HepG2 (cell line): ENCODE results near the gene PRM3. TPM values are rescaled to one million over a fixed set of nuclear protein-coding genes. Genes with fewer than 3 reads are reported as not detected.

Experiments used
- ATF7-NPFF ChIP-seq: sonication (generic); formaldehyde crosslinking; IDR thresholded peaks from 2 replicates; pipeline ENCODE4 v1.8.1; 2023; ENCODE audit warnings: mild to moderate bottlenecking, low read depth, missing genetic modification reagents, moderate library complexity
- DMTF1 ChIP-seq: sonication (generic); formaldehyde crosslinking; IDR thresholded peaks from 2 replicates; pipeline ENCODE4 v1.4.0; 2020; ENCODE audit warnings: mild to moderate bottlenecking, missing genetic modification reagents
- FOXA3 ChIP-seq: IDR thresholded peaks from 2 replicates; pipeline ENCODE4 v1.6.1; 2016; ENCODE audit warnings: missing genetic modification reagents, missing compliant biosample characterization
- GLI4 ChIP-seq: sonication (generic); formaldehyde crosslinking; IDR thresholded peaks from 2 replicates; pipeline ENCODE4 v1.5.1; 2020; ENCODE audit warnings: missing genetic modification reagents, mild to moderate bottlenecking, moderate library complexity, borderline replicate concordance
- HNRNPH1 ChIP-seq: fragments of 200-400 bp; formaldehyde crosslinking; optimal IDR thresholded peaks from 2 replicates; pipeline ENCODE3; 2017; ENCODE audit warnings: mild to moderate bottlenecking, low read depth, low read length
- KLF15 ChIP-seq: sonication (generic); formaldehyde crosslinking; IDR thresholded peaks from 2 replicates; pipeline ENCODE4 v1.8.1; 2023; ENCODE audit warnings: borderline replicate concordance, mild to moderate bottlenecking, inconsistent platforms, missing genetic modification reagents, mixed read lengths
- LCORL ChIP-seq, 2 experiments: fragments of 450-650 bp in 1 of 2; sonication (generic) in 1 of 2; formaldehyde crosslinking in 1 of 2; IDR thresholded peaks; 2 replicates each; pipeline versions ENCODE4 v1.5.0 to v1.6.1; 2017 to 2020; ENCODE audit warnings: antibody characterized with exemption in 1 of 2, missing genetic modification reagents in 1 of 2
- MYPOP ChIP-seq: sonication (generic); formaldehyde crosslinking; IDR thresholded peaks from 2 replicates; pipeline ENCODE4 v1.8.1; 2023; ENCODE audit warnings: mild to moderate bottlenecking, moderate library complexity, missing genetic modification reagents
- RAD21 ChIP-seq: fragments of 450-650 bp; formaldehyde crosslinking; IDR thresholded peaks from 2 replicates; pipeline ENCODE4 v1.5.0; 2020; ENCODE audit warnings: mild to moderate bottlenecking
- SALL1 ChIP-seq: sonication (generic); formaldehyde crosslinking; IDR thresholded peaks from 2 replicates; pipeline ENCODE4 v1.8.0; 2022; ENCODE audit warnings: mild to moderate bottlenecking, missing genetic modification reagents
- ZBTB40 ChIP-seq, 2 experiments: fragments of 450-650 bp in 1 of 2; sonication (generic) in 1 of 2; formaldehyde crosslinking in 1 of 2; IDR thresholded peaks; 2 replicates each; pipeline versions ENCODE4 v1.6.1 to v1.8.0; 2016 to 2022; ENCODE audit warnings: antibody characterized with exemption in 1 of 2, mild to moderate bottlenecking in 1 of 2, missing genetic modification reagents in 1 of 2
- ZIK1 ChIP-seq: sonication (generic); formaldehyde crosslinking; IDR thresholded peaks from 2 replicates; pipeline ENCODE4 v1.5.0; 2020; ENCODE audit warnings: mild to moderate bottlenecking, low read depth, missing genetic modification reagents, borderline replicate concordance
- ZNF225 ChIP-seq: sonication (generic); formaldehyde crosslinking; IDR thresholded peaks from 2 replicates; pipeline ENCODE4 v1.4.0; 2020; ENCODE audit warnings: mild to moderate bottlenecking, missing genetic modification reagents
- ZNF292 ChIP-seq: sonication (generic); formaldehyde crosslinking; IDR thresholded peaks from 2 replicates; pipeline ENCODE4 v1.8.1; 2022; ENCODE audit warnings: mild to moderate bottlenecking, low read depth, missing genetic modification reagents, borderline replicate concordance
- ZNF335 ChIP-seq: sonication (generic); formaldehyde crosslinking; IDR thresholded peaks from 2 replicates; pipeline ENCODE4 v1.4.0; 2020; ENCODE audit warnings: missing genetic modification reagents
- polyA plus RNA-seq, 8 experiments: library from polyadenylated mRNA; depleted of rRNA in 3 of 8; stranded (reverse) in 7 of 8; unstranded in 1 of 8; fragments of >200 nt; fragmentation: Illumina TruSeq in 4 of 8; extraction: Trizol in 4 of 8; gene quantifications; 2 replicates each; pipeline versions ENCODE4 v1.2.1 to v1.2.3, GENCODE V29; 2011 to 2016; ENCODE audit warnings: low read depth in 4 of 8, missing spikeins in 1 of 8, mixed read lengths in 1 of 8; ENCODE audit not compliant: insufficient read depth in 1 of 8
- total RNA-seq, 5 experiments: library from RNA; depleted of rRNA; stranded (reverse); fragments of >200 nt; fragmentation: Illumina TruSeq; extraction: Trizol; gene quantifications; 2 replicates each; pipeline ENCODE4 v1.2.3, GENCODE V29; 2016; ENCODE audit warnings: low read depth in 1 of 5

PRM3 gene
- total and polyA plus RNA-seq, 2 of the 13 experiments (the other 11 are each of a cell fraction or from before 2014, with no cell fraction given) = not detected

- TF ChIP-seq ZBTB40 (IDR thresholded peaks at IDR 0.05) = no peak
- peak; percentile 77 for TF ChIP-seq ZBTB40 (CRISPR knock-in tag; IDR thresholded peaks at IDR 0.05)
- TF ChIP-seq HNRNPH1 = no peak
- TF ChIP-seq GLI4 (CRISPR knock-in tag) = no peak
- TF ChIP-seq DMTF1 = no peak
- no peak for TF ChIP-seq ZNF225
- TF ChIP-seq ZNF335 (CRISPR knock-in tag) = no peak
- no peak for TF ChIP-seq FOXA3 (CRISPR knock-in tag)
- no peak for TF ChIP-seq RAD21 (CRISPR knock-in tag)
- no peak for TF ChIP-seq ZNF292 (CRISPR knock-in tag)
- TF ChIP-seq SALL1 (CRISPR knock-in tag) = 0 out of 2 replicates have a peak, but pooled peaks have one; percentile 4
- TF ChIP-seq ATF7-NPFF (CRISPR knock-in tag) = 0 out of 2 replicates have a peak, but pooled peaks have one; percentile 8
- TF ChIP-seq KLF15 (CRISPR knock-in tag) = no peak
- TF ChIP-seq MYPOP (CRISPR knock-in tag) = no peak
- no peak for TF ChIP-seq ZIK1 (CRISPR knock-in tag)
- no peak for TF ChIP-seq LCORL (IDR thresholded peaks at IDR 0.05)
- no peak for TF ChIP-seq LCORL (CRISPR knock-in tag; IDR thresholded peaks at IDR 0.05)
Measured at GRCh38 chr16:11277607-11278337, 4.3 kb upstream of the PRM3 start (continued).
